ENCODE measurements around the gene TPRX1. TPM values are rescaled to one million over a fixed set of nuclear protein-coding genes. Genes with fewer than 3 reads are reported as not detected.
"Not testable (repeated sequence)": the region's sequence is repeated elsewhere in the genome, so short reads cannot be mapped to it uniquely, and the experiment has no call there.

The TPRX1 gene
- total RNA-seq, 4 donors from 2014 or later = not detected

- Histone ChIP-seq H3K4me3 (replicated peaks in 1 of 3) (no peak overlapping the region), H3K4me1 (no peaks in the 10 kb centered on the region), H3K27me3 (no peaks in the 10 kb centered on the region), H3K9me3 (no peaks in the 10 kb centered on the region), H3K36me3 (no peaks in the 10 kb centered on the region), H3K27ac (no peak overlapping the region)
- 94% methylated on average over 1 of the region's 1 CpG for WGBS, 2 donors
- no peak for DNase-seq
- intact Hi-C loops (cut with DNase I) = no loop called here
- no peak for TF ChIP-seq CTCF (IDR thresholded peaks at IDR 0.05)
- no peak for TF ChIP-seq POLR2A (IDR thresholded peaks at IDR 0.05)
These were observed 11.7 kb downstream of the TPRX1 start for GRCh38 chr19:47792616-47793015.

- no peaks in the 10 kb centered on the region for H3K27me3 ChIP-seq
- no peak overlapping the region for H3K27ac ChIP-seq
- TF ChIP-seq CTCF (IDR thresholded peaks at IDR 0.05) = peak; percentile 56 to 91 (median 66)
- TF ChIP-seq POLR2A (IDR thresholded peaks at IDR 0.05) = no peak
- no peaks in the 10 kb centered on the region for H3K9me3 ChIP-seq
- peak; percentile 70 to 84 for DNase-seq
- peaks cover 4 to 6% of the 10 kb centered on the region in 2 donors for H3K36me3 ChIP-seq
- intact Hi-C loops (cut with DNase I) = no loop called here
- H3K4me3 ChIP-seq (replicated peaks in 1 of 3) = no peak overlapping the region
- WGBS, 2 donors = 7% methylated on average over 10 of the region's 10 CpGs
- no peaks in the 10 kb centered on the region for H3K4me1 ChIP-seq
These were observed 13.9 kb downstream of the TPRX1 start for GRCh38 chr19:47790398-47790814.

GRCh38 chr19:47789811-47790210 is 14.5 kb downstream of the TPRX1 start:
- H3K27ac ChIP-seq; DNase-seq; H3K9me3 ChIP-seq; H3K4me3 ChIP-seq (replicated peaks in 1 of 3); H3K27me3 ChIP-seq; H3K4me1 ChIP-seq: not testable (repeated sequence)
- WGBS, 2 donors = 84 to 85% methylated on average over 13 of the region's 13 CpGs
- intact Hi-C loops (cut with DNase I) = loop anchor here (5.0 kb wide), 1 partner anchor 78 kb away; the partner anchor contains the start of gene EHD2
- H3K36me3 ChIP-seq = peaks cover 8 to 11% of the 10 kb centered on the region in 2 donors

- H3K9me3 ChIP-seq; H3K27me3 ChIP-seq; H3K4me1 ChIP-seq; H3K4me3 ChIP-seq (replicated peaks in 1 of 3); H3K27ac ChIP-seq; DNase-seq: not testable (repeated sequence)
- WGBS, 2 donors = 87 to 90% methylated on average over 10 of the region's 10 CpGs
- intact Hi-C loops (cut with DNase I) = loop anchor here (5.0 kb wide), 1 partner anchor 75 kb away; the partner anchor contains the start of gene EHD2
- H3K36me3 ChIP-seq = peaks cover 18 to 24% of the 10 kb centered on the region in 2 donors
These were observed 17.0 kb downstream of the TPRX1 start for GRCh38 chr19:47787307-47787706.

GRCh38 chr19:47786566-47786965 is 17.8 kb downstream of the TPRX1 start:
- H3K36me3 ChIP-seq = peaks cover 18 to 24% of the 10 kb centered on the region in 2 donors
- intact Hi-C loops (cut with DNase I) = loop anchor here (5.0 kb wide), 1 partner anchor 74 kb away; the partner anchor contains the start of gene EHD2
- DNase-seq = no peak

More at GRCh38 chr19:47786566-47786965, 17.8 kb downstream of the TPRX1 start:
- H3K4me3 ChIP-seq (replicated peaks in 1 of 3) = no peak overlapping the region
- 93 to 98% methylated on average over 7 of the region's 7 CpGs for WGBS, 2 donors
- H3K27ac ChIP-seq = no peak overlapping the region
- H3K9me3 ChIP-seq = no peaks in the 10 kb centered on the region
- no peaks in the 10 kb centered on the region for H3K27me3 ChIP-seq
- TF ChIP-seq CTCF (IDR thresholded peaks at IDR 0.05) (no peak), POLR2A (IDR thresholded peaks at IDR 0.05) (no peak)
- peaks cover 0 to under 1% of the 10 kb centered on the region in 2 donors for H3K4me1 ChIP-seq

Measured in thyroid gland (tissue), 4 donors.